ENCODE measurements around the gene ZNF512.
"Not testable (repeated sequence)": the region's sequence is repeated elsewhere in the genome, so short reads cannot be mapped to it uniquely, and the experiment has no call there.

Gene ZNF512

DNA sequence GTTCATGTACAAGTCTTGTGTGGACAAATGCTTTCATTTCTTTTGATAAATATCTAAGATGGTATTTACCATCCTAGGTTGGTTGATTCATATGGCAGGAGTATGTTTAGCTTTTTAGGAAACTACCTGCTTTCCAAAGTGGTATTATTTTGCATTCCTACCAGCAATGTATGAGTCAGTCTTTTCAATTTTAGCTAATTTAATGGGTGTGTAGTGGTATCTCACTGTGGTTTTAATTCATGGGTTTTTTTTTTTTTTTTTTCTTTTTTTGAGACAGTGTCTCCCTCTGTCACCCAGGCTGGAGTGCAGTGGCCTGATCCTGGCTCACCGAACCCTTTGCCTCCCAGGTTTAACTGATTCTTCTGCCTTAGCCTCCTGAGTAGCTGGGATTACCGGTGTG is 4.2 kb downstream of the ZNF512 start:
- peaks cover 4% of the 10 kb centered on the region for H3K4me1 ChIP-seq (ENCODE audit: control insufficient read depth, insufficient read depth, low read length)
- H3K4me3 ChIP-seq (ENCODE audit: low read depth, low read length), result no peak overlapping the region
- peaks cover under 1% of the 10 kb centered on the region for H3K27me3 ChIP-seq (ENCODE audit: control insufficient read depth, insufficient read depth, low read length)
- H3K36me3 ChIP-seq (ENCODE audit: control insufficient read depth, insufficient read depth, low read length), result peaks cover 2% of the 10 kb centered on the region
- H3K9me3 ChIP-seq (ENCODE audit: control insufficient read depth, insufficient read depth, low read length), result no peaks in the 10 kb centered on the region
- no peak overlapping the region for H3K9ac ChIP-seq (ENCODE audit: low read depth, low read length)

DNA sequence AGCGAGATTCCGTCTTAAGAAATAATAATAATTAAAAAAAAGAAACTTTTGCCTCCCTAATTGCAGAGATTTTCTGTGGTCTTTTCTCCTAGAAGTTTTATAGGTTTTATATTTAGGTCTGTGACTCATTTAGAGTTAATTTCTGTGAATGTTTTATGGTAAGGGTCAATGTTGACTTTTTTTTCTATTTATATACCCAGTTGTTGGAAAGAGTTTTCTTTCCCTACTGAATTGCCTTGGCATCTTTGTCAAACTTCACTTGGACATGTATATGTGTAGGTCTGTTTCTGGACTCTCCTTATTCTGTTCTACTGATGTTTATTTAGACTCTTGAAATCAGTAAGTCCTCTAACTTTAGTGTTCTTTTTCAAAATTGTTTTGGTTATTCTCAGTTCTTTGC is 5.5 kb downstream of the ZNF512 start:
- no peaks in the 10 kb centered on the region for H3K9me3 ChIP-seq (ENCODE audit: control insufficient read depth, insufficient read depth, low read length)
- H3K27me3 ChIP-seq (ENCODE audit: control insufficient read depth, insufficient read depth, low read length), result no peaks in the 10 kb centered on the region

DNA sequence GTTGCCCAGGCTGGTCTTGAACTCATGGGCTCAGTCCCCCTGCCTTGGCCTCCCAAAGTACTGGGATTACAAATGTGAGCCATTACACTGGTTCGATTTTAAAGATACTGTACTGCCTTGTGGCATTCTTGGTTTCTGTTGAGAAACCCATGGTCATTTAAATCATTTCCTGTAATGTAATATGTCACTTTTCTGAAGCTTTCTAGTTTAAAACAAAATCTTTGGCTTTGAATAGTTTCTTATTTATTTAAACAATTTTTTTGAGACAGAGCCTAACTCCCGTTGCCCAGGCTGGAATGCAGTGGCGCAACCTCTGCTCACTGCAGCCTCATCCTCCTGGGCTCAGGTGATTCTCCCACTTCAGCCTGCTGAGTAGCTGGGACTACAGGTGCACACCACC is 8.9 kb downstream of the ZNF512 start:
- no peaks in the 10 kb centered on the region for H3K27me3 ChIP-seq (ENCODE audit: control insufficient read depth, insufficient read depth, low read length)
- H3K36me3 ChIP-seq (ENCODE audit: control insufficient read depth, insufficient read depth, low read length), result peaks cover 2% of the 10 kb centered on the region
- no peak overlapping the region for H3K4me3 ChIP-seq (ENCODE audit: low read depth, low read length)
- no peak overlapping the region for H3K9ac ChIP-seq (ENCODE audit: low read depth, low read length)
- peaks cover 3% of the 10 kb centered on the region for H3K9me3 ChIP-seq (ENCODE audit: control insufficient read depth, insufficient read depth, low read length)
- H3K4me1 ChIP-seq (ENCODE audit: control insufficient read depth, insufficient read depth, low read length), result no peaks in the 10 kb centered on the region

More for the DNA sequence above, 5.5 kb downstream of the ZNF512 start:
- H3K36me3 ChIP-seq (ENCODE audit: control insufficient read depth, insufficient read depth, low read length), result peaks cover 2% of the 10 kb centered on the region
- H3K4me1 ChIP-seq (ENCODE audit: control insufficient read depth, insufficient read depth, low read length), result no peaks in the 10 kb centered on the region
- no peak overlapping the region for H3K4me3 ChIP-seq (ENCODE audit: low read depth, low read length)
- no peak overlapping the region for H3K9ac ChIP-seq (ENCODE audit: low read depth, low read length)

DNA sequence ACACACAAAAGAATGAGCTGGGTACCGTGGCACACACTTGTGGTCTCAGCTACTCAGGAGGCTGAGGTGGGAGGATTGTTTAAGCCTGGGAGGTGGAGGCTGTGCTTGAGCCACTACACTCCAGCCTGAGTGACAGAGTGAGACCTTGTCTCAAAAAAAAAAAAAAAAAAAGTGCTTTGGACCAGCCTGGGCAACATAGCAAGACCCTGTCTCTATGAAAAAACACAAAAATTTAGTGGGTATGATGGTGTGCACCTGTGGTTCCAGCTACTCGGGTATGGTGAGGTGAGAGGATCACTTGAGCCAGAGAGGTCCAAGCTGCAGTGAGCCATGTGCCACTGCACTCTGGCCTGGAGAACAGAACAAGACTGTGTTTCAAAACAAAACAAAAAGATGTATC is 10.4 kb downstream of the ZNF512 start:
- Histone ChIP-seq H3K36me3 (ENCODE audit: control insufficient read depth, insufficient read depth, low read length) (peaks cover 2% of the 10 kb centered on the region), H3K9me3 (ENCODE audit: control insufficient read depth, insufficient read depth, low read length) (peaks cover 3% of the 10 kb centered on the region), H3K4me3 (ENCODE audit: low read depth, low read length) (no peak overlapping the region), H3K4me1 (ENCODE audit: control insufficient read depth, insufficient read depth, low read length) (no peaks in the 10 kb centered on the region), H3K9ac (ENCODE audit: low read depth, low read length) (no peak overlapping the region), H3K27me3 (ENCODE audit: control insufficient read depth, insufficient read depth, low read length) (no peaks in the 10 kb centered on the region)

DNA sequence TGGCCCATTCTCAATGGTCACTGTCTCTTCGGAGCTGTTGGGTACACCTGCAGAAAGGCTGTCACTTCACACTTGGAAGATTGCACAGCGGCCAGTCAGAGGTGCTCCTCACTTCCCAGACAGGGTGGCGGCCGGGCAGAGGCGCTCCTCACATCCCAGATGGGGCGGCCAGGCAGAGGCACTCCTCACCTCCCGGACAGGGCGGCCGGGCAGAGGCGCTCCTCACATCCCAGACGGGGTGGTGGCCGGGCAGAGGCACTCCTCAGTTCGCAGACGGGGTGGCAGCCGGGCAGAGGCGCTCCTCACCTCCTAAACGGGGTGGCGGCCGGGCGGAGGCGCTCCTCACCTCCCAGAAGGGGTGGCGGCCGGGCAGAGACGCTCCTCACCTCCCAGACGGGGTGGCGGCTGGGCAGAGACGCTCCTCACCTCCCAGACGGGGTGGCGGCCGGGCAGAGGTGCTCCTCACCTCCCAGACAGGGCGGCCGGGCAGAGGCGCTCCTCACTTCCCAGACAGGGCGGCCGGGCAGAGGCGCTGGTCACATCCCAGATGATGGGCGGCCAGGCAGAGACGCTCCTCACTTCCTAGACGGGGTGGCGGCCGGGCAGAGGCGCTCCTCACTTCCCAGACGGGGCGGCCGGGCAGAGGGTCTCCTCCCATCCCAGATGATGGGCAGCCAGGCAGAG is 11.3 kb downstream of the ZNF512 start:
- not testable (repeated sequence) for H3K4me3 ChIP-seq (ENCODE audit: low read depth, low read length); H3K36me3 ChIP-seq (ENCODE audit: control insufficient read depth, insufficient read depth, low read length); H3K4me1 ChIP-seq (ENCODE audit: control insufficient read depth, insufficient read depth, low read length)

DNA sequence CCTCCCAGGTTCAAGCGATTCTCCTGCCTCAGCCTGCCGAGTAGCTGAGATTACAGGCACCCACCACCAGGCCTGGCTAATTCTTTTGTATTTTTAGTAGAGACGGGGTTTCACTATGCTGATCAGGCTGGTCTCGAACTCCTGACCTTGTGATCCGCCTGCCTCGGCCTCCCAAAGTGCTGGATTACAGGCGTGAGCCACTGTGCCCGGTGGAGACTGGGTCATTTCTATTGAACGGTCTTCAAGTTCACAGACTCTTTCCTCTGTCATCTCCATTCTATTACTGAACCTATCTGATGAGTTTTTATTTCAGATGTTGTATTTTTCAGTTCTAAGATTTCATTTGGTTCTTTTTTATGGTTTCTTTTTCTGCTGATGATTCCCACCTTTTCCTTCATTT is 12.6 kb downstream of the ZNF512 start:
- H3K4me1 ChIP-seq (ENCODE audit: control insufficient read depth, insufficient read depth, low read length); H3K4me3 ChIP-seq (ENCODE audit: low read depth, low read length); H3K36me3 ChIP-seq (ENCODE audit: control insufficient read depth, insufficient read depth, low read length); H3K9me3 ChIP-seq (ENCODE audit: control insufficient read depth, insufficient read depth, low read length); H3K9ac ChIP-seq (ENCODE audit: low read depth, low read length); H3K27me3 ChIP-seq (ENCODE audit: control insufficient read depth, insufficient read depth, low read length): not testable (repeated sequence)

More for the DNA sequence above, 11.3 kb downstream of the ZNF512 start:
- not testable (repeated sequence) for H3K9ac ChIP-seq (ENCODE audit: low read depth, low read length); H3K9me3 ChIP-seq (ENCODE audit: control insufficient read depth, insufficient read depth, low read length); H3K27me3 ChIP-seq (ENCODE audit: control insufficient read depth, insufficient read depth, low read length)

DNA sequence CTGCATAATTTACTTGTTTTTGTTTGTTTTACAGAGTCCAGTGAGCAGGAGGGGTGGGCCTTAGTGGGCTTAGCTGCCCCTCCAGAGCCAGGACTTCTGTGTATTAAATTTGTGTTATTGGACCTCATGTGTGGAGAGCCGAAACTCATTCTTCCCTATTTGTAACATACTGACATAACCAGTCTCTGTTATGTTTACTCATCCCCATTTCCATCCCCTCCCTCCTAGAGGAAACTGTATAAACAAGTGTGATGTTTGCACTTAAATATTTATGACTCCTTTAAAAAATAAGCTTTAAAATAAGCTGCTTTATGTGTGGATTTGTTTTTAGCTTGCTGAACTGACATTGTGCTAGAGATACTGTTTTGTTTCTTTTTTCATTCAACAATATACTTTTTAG is 13.8 kb downstream of the ZNF512 start:
- Histone ChIP-seq H3K4me1 (ENCODE audit: control insufficient read depth, insufficient read depth, low read length) (no peaks in the 10 kb centered on the region), H3K36me3 (ENCODE audit: control insufficient read depth, insufficient read depth, low read length) (peaks cover 3% of the 10 kb centered on the region), H3K4me3 (ENCODE audit: low read depth, low read length) (no peak overlapping the region), H3K27me3 (ENCODE audit: control insufficient read depth, insufficient read depth, low read length) (no peaks in the 10 kb centered on the region), H3K9me3 (ENCODE audit: control insufficient read depth, insufficient read depth, low read length) (peaks cover 3% of the 10 kb centered on the region), H3K9ac (ENCODE audit: low read depth, low read length) (no peak overlapping the region)

DNA sequence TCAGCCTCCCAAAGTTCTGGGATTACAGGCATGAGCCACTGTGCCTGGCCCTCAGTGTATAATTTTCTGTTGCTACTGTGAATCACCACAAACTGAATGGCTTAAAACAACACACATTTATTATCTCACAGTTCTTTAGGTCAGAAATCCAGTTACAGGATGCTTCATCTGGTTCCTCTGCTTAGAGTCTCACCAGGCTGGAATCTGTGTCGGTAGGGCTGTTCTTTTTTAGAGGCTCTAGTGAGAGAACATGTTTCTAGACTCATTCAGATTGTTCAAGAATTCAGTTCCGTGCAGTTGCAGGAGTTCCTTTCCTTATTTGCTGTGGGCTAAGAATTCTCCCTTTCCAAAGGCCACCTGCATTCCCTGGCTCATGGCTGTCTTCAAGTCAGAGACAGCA is 23.8 kb downstream of the ZNF512 start:
- H3K9me3 ChIP-seq (ENCODE audit: control insufficient read depth, insufficient read depth, low read length), result no peaks in the 10 kb centered on the region
- H3K4me3 ChIP-seq (ENCODE audit: low read depth, low read length), result no peak overlapping the region
- no peak overlapping the region for H3K9ac ChIP-seq (ENCODE audit: low read depth, low read length)

DNA sequence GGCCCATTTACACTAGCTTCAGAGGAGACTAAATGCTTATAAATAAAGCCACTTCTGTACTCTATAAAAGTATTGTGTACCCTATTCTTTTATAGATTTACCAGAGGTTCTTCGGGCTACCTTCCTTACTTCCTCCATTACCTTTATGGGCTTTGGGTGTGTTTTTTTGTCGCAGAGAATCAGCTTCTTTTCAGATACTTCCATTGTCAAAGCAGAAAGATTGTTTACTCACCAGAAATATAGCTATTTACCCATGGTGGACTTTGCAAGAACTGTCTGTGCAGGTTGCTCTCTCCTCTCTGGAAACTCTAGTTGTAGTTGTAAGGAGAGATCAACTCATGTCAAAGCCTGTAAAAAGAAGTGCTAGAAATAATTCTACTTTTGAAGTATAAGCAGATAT is 31.1 kb downstream of the ZNF512 start:
- Histone ChIP-seq H3K4me3 (ENCODE audit: low read depth, low read length) (no peak overlapping the region), H3K27me3 (ENCODE audit: control insufficient read depth, insufficient read depth, low read length) (no peaks in the 10 kb centered on the region), H3K36me3 (ENCODE audit: control insufficient read depth, insufficient read depth, low read length) (peaks cover 18% of the 10 kb centered on the region), H3K4me1 (ENCODE audit: control insufficient read depth, insufficient read depth, low read length) (no peaks in the 10 kb centered on the region), H3K9me3 (ENCODE audit: control insufficient read depth, insufficient read depth, low read length) (no peaks in the 10 kb centered on the region), H3K9ac (ENCODE audit: low read depth, low read length) (no peak overlapping the region)

More for the DNA sequence above, 23.8 kb downstream of the ZNF512 start:
- no peaks in the 10 kb centered on the region for H3K4me1 ChIP-seq (ENCODE audit: control insufficient read depth, insufficient read depth, low read length)
- H3K27me3 ChIP-seq (ENCODE audit: control insufficient read depth, insufficient read depth, low read length), result no peaks in the 10 kb centered on the region
- peaks cover 18% of the 10 kb centered on the region for H3K36me3 ChIP-seq (ENCODE audit: control insufficient read depth, insufficient read depth, low read length)

DNA sequence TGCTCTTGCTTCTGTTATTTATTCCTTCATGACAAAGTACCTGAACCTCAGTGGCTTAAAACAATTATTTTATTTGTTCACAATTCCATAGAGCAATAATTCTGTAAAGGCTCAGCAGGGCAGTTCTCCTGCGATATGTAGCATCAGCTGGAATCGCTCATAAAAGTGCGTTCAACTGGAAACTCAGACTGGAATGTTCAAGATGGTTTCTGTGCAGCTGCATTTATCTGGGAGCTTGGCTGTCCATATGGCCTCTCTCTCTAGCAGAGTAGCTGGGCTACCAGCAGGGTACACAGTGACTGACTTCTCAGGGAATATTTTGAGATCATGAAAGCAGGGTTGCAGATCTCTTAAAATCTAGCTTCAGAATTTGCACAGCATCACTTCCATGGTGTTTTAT is 32.5 kb downstream of the ZNF512 start:
- Histone ChIP-seq H3K9ac (ENCODE audit: low read depth, low read length) (no peak overlapping the region), H3K36me3 (ENCODE audit: control insufficient read depth, insufficient read depth, low read length) (peaks cover 22% of the 10 kb centered on the region), H3K9me3 (ENCODE audit: control insufficient read depth, insufficient read depth, low read length) (no peaks in the 10 kb centered on the region), H3K4me1 (ENCODE audit: control insufficient read depth, insufficient read depth, low read length) (no peaks in the 10 kb centered on the region), H3K27me3 (ENCODE audit: control insufficient read depth, insufficient read depth, low read length) (no peaks in the 10 kb centered on the region), H3K4me3 (ENCODE audit: low read depth, low read length) (no peak overlapping the region)

DNA sequence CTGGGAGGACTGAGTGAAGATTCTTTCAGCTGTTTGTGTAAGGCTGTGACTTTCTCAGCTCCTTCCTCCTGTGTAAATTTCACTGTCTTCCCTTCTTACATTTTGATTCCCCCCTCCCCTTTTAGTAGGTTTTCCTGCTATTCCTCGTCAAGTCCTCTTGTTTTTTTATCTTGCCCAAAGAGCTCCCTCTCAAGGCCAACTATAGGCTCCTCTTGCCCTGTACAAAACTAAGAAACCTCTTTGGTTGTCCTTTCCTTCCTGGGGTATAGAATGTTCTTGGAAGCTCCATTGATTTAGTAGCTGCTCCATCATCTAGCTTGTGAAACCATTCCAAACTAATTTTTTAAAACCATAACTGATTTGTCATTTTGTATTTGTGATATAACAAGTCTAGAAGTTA is 38.7 kb downstream of the ZNF512 start:
- H3K27me3 ChIP-seq (ENCODE audit: control insufficient read depth, insufficient read depth, low read length), result no peaks in the 10 kb centered on the region
- no peak overlapping the region for H3K9ac ChIP-seq (ENCODE audit: low read depth, low read length)
- no peaks in the 10 kb centered on the region for H3K9me3 ChIP-seq (ENCODE audit: control insufficient read depth, insufficient read depth, low read length)
- H3K4me1 ChIP-seq (ENCODE audit: control insufficient read depth, insufficient read depth, low read length), result peaks cover 8% of the 10 kb centered on the region
- no peak overlapping the region for H3K4me3 ChIP-seq (ENCODE audit: low read depth, low read length)
- peaks cover 9% of the 10 kb centered on the region for H3K36me3 ChIP-seq (ENCODE audit: control insufficient read depth, insufficient read depth, low read length)

DNA sequence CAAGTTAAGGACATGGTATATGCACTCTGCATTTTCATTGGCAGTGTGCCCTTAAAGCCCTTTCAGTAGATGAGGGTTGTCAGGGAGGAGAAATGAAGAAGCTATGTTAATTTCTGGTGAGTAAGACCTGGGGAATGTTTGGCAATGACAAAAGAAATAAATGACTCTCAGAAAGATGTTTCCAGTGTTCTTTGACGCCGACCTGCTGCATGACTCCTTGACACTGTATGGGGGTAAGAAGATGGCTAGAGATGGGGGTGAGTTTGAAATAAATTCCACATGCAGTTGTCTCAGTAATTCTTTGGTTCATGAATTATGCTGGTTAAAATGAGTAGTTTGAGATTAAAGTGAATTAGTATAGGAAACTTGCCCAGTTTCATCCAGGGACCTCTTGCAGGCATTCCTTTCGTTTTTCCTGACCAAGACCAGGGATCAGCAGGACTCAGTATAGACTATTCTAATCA is 40.1 kb downstream of the ZNF512 start:
- no peaks in the 10 kb centered on the region for H3K9me3 ChIP-seq (ENCODE audit: control insufficient read depth, insufficient read depth, low read length)
- peaks cover 8% of the 10 kb centered on the region for H3K4me1 ChIP-seq (ENCODE audit: control insufficient read depth, insufficient read depth, low read length)
- no peaks in the 10 kb centered on the region for H3K27me3 ChIP-seq (ENCODE audit: control insufficient read depth, insufficient read depth, low read length)
- no peak overlapping the region for H3K4me3 ChIP-seq (ENCODE audit: low read depth, low read length)
- H3K36me3 ChIP-seq (ENCODE audit: control insufficient read depth, insufficient read depth, low read length), result peaks cover 3% of the 10 kb centered on the region
- H3K9ac ChIP-seq (ENCODE audit: low read depth, low read length), result no peak overlapping the region

Data from iPS-15b (cell line).